NT2/D1 (cell line): ENCODE measurements around the gene ETV2.

Experiments used
- YY1 ChIP-seq: IDR thresholded peaks from 2 replicates; pipeline ENCODE4 v1.6.1; 2011; ENCODE audit not compliant: insufficient read length, insufficient read depth
- ZNF274 ChIP-seq: IDR thresholded peaks from 2 replicates; pipeline ENCODE4 v1.6.1; 2011; ENCODE audit warnings: mild to moderate bottlenecking, low read depth, low read length

DNA sequence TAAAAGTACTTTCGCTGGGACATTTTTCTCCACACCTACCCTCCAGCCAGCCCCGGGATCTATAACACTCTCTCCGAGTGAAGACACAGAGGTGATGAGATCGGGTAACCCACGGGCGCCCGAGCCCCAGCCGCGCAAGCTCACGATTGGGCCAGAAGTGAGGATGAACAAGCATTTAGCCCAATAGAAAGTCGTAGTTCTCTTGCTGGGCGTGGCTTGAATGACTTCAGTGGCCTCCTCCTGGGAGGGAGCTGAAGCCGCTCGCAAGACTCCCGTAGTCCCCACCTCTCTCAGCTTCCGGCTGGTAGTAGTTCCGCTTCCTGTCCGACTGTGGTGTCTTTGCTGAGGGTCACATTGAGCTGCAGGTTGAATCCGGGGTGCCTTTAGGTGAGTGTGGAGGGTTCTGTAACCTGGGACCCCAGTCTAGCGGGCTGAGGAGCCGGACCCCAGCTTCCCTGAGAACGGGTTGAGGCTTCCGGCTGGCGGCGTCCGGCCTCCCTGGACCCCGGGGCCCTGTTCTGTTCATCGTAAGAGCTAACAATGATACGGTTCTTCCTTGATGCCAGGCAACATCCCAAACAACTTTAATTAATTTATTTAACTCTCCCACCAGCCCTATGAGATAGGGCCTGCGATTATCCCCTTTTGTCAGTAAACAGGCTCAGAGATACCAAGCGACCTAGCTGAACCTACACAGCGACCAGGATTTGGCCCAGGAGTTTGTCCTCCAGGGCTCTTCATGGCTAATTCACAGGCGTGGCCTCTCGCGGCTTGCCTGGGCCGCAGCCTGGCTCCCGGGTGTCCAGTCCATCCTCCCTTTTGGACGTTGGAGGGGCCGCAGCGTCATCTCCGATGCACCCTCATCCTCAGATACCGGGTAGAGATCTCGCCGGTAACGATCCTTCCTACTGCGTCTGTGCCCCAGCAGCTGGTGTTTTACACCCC is 6.7 kb downstream of the ETV2 start, which contains the start of gene COX6B1:
- no peak for TF ChIP-seq YY1
- TF ChIP-seq ZNF274, result no peak
